HL-60 (cell line): ENCODE measurements around the gene CYB5B.

Experiments used
- CTCF ChIP-seq: IDR thresholded peaks from one replicate; pipeline ENCODE4 v1.5.1; 2011; ENCODE audit warnings: low read length, control low read depth, inconsistent platforms; ENCODE audit not compliant: insufficient read depth
- GABPA ChIP-seq: IDR thresholded peaks from 2 replicates; pipeline ENCODE4 v1.6.1; 2012; ENCODE audit warnings: low read depth
- POLR2AphosphoS5 ChIP-seq: IDR thresholded peaks from 2 replicates; pipeline ENCODE4 v1.6.1; 2012; ENCODE audit warnings: low read depth
- SPI1 ChIP-seq: IDR thresholded peaks from 2 replicates; pipeline ENCODE4 v1.6.1; 2012; ENCODE audit warnings: low read depth, mild to moderate bottlenecking, borderline replicate concordance
- TF ChIP-seq, protein P1 (sequence below): IDR thresholded peaks from 2 replicates; pipeline ENCODE4 v1.6.1; 2012; ENCODE audit warnings: low read depth; ENCODE audit not compliant: insufficient replicate concordance

DNA sequence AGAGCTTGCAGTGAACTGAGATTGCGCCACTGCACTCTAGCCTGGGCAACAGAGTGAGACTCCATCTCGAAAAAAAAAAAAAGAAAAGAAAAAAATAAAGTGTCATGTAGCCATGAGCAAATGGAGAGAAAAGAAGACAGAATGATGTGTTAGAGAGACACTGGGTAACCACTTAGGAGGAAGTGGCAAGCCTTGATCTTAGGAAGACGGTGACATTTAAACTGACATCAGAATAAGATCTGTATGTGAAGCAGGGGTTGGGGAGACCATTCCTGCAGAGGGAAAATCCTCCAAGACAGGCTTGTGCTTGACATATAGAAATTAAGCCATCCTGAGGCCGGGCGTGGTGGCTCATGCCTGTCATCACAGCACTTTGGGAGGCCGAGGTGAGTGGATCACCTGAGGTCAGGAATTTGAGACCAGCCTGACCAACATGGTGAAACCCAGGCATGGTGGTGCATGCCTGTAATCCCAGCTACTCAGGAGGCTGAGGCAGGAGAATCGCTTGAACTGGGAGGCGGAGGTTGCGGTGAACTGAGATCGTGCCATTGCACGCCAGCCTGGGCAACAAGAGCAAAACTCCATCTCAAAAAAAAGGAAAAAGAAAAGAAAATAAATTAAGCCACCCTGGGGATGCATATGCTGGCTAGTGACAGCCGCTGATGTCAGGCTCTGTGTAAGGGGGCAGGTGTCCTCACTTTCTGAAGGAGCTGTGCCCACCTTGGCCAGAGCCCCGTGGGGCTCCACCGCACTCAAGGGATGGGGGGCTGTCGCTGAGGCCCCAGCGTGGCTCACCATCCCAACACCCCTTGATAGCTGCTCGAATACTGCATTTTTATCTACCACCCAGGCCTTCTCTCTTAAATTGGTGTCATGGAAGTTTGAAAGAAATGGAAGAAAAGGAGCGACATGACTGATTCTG lies 13.1 kb upstream of the CYB5B start:
- TF ChIP-seq CTCF (no peak), POLR2AphosphoS5 (no peak), GABPA (no peak), SPI1 (no peak; the same call in 1 of the 2 replicates)
- TF ChIP-seq, protein P1, sequence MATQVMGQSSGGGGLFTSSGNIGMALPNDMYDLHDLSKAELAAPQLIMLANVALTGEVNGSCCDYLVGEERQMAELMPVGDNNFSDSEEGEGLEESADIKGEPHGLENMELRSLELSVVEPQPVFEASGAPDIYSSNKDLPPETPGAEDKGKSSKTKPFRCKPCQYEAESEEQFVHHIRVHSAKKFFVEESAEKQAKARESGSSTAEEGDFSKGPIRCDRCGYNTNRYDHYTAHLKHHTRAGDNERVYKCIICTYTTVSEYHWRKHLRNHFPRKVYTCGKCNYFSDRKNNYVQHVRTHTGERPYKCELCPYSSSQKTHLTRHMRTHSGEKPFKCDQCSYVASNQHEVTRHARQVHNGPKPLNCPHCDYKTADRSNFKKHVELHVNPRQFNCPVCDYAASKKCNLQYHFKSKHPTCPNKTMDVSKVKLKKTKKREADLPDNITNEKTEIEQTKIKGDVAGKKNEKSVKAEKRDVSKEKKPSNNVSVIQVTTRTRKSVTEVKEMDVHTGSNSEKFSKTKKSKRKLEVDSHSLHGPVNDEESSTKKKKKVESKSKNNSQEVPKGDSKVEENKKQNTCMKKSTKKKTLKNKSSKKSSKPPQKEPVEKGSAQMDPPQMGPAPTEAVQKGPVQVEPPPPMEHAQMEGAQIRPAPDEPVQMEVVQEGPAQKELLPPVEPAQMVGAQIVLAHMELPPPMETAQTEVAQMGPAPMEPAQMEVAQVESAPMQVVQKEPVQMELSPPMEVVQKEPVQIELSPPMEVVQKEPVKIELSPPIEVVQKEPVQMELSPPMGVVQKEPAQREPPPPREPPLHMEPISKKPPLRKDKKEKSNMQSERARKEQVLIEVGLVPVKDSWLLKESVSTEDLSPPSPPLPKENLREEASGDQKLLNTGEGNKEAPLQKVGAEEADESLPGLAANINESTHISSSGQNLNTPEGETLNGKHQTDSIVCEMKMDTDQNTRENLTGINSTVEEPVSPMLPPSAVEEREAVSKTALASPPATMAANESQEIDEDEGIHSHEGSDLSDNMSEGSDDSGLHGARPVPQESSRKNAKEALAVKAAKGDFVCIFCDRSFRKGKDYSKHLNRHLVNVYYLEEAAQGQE, result no peak
